ENCODE measurements around the gene PTPRN.
"Not testable (repeated sequence)": the region's sequence is repeated elsewhere in the genome, so short reads cannot be mapped to it uniquely, and the experiment has no call there.

PTPRN gene

DNA sequence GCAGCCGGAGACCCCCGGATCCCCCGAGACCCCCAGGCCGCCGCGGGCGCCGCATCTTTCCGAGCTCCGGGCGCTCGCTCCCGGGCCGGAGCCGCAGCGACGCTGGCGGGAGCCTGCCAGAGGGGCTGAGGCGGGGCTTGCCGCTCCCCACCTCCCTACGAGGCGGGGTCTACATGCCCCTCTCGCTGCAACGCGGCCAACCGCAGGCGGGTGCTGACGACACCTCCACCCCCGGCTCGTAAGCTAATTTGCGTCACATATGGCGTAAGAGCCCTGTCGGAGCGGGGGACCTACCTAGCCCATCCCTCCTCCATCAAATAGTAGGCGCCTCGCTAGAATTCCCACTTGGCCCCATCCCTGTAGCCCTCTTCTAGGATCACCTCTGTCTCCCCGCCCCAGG, at the start of gene PTPRN:
TSS of gene PTPRN (minus strand) at position 124 of the 400 bp plus-strand sequence. CDS start at position 55, 69 bp downstream.
- DNase-seq: peak; percentile 75

DNA sequence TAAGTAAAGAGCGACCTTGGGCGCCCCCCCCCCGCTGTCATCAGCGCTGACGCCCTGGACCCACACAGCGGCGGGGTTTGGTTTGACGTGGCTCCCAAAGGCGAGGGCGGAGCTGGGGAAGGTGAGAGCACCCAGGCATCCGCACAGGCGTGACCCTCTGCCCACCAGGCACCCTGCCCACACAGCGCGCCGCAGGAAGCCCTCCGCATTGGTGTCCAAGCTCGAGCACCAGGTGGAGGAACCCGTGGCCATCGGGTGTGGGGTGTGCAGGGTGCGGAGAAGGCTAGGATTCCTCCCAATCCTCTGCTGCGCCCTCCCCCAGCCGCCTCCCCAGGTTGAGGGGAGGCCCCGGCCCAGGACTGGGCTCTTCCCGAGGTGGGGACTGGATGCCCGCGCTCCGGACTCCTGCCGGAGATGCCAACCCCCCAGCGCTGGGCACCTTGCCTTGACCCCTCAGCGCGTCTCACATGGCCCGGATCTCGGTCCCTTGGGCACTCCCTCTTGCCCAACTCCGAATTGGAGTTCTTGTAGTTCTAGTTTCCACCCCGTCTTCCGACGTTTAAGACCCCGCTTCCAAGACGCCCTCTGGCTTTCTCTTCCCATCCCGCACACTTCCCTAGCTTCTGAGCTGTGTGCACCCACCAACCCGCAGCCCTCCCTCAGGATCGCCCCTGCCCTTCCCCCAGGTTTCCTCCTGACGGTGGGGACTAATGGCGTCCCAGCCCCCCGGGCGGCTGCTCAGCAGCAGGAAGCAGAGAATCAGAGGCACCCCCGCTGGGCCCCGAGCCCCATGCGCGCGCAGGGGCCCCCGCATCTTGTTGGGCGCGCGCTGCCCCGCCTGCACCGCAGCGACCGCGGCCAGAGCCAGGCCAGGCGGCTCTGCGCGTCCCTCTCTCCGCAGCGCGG, 49.2 kb upstream of the PTPRN start:
- no peak for DNase-seq

DNA sequence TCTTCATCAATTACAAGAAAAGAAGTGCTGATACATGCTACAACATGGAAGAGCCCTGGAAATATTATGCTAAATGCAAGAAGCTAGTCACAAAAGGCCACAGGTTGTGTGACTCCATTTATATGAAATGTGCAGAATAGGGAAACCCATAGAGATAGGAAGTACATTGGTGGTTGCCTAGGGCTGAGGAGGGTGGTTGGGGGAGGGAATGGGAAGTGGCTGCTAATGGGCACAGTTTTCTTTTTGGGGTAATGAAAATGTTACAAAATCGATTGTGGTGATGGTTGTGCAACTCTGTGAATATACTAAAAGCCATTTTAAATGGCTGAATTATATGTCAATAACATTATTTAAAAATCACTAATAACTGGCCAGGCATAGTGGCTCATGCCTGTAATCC, 47.6 kb upstream of the PTPRN start:
- no peak for DNase-seq

DNA sequence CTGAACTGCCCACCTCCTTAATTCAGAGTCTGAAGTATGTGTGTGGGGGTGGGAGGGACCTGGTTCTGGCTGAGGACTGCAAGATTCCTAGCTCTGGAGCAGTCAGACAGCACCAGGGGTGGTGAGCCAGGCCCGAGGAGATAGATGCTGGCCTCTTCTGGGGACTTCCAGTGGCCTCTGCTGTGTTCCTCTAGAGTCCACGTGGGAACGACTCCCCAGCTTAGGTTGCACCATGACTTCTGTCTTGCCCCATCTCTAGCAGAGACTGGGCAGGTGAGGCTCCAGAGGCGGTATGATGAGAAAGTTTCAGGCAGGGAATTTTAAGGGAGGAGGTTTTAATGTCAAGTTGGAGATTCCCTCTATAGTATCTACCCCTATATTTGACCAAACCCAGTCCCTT, 45.4 kb upstream of the PTPRN start:
- no peak for DNase-seq

DNA sequence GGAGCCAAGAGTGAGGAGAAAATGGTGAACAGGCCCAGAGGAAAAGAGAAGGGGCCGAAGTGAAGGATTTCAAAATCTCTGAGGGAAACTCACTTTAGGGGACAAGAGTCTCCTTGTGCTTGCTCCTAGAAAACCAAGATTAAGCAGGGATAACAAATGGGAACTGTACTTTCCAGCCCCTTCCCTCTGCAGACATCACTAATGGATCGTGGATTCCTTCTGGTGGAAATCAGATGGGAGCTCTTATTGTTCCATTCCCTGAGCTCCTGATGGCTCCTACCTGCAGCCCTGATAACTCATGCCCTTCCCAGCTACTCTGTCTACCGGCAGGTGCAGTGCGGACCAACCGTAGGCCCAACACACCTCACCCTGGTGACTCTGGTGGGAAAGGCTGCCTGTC, 43.9 kb upstream of the PTPRN start:
- no peak for DNase-seq

DNA sequence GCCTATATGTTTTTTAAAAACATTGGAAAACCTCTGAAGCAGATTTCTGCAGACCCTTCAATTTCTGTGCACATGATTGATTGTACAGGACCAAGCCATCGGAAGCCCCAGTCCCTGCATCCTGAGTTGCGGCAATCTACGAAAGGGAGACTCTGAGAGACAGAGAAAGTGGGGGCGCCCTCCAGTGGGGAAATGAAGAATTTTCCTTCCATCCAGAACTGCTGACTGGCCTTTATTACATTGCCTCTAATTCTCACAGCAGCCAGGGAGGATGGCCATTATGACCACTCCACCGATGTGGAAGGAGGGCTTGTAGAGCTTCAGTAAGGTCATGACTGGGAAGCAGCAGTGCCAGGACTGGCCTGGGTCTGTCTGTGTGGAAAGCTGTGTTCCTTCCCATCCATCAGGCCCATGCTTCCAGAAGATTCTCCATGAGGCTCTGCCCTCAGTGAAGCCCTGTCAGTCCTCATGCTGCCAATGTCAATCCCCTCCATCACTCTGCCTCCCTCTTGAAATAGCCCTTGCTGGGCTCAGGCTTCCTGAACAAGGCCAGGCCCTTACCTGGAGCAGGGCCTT, 43.3 kb upstream of the PTPRN start:
- DNase-seq: peak; percentile 23

DNA sequence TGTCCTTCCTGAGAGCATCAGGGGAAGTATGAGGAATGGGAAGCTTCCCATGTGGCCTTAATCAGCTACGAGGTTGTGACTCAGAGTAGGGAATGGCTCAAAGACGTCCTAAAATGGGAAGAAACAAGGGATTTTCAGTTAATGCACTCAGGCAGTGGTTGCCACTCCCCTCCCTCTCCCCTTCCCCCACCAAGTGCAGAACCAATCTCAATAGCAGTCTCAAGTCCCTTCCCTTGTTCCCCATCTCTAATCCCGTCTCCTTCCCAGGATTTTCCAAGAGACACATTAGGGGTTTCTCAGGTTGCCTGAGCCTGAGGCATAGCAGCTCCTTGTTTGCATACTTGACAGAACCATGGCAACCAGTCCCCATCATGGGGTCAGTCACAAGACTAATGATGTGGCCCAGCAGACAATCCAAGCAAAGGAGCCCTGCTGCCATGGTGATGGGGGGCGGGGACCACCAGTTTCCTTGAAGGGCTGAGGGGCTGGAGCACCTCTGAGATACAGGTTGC, 41.6 kb upstream of the PTPRN start:
- DNase-seq: no peak

DNA sequence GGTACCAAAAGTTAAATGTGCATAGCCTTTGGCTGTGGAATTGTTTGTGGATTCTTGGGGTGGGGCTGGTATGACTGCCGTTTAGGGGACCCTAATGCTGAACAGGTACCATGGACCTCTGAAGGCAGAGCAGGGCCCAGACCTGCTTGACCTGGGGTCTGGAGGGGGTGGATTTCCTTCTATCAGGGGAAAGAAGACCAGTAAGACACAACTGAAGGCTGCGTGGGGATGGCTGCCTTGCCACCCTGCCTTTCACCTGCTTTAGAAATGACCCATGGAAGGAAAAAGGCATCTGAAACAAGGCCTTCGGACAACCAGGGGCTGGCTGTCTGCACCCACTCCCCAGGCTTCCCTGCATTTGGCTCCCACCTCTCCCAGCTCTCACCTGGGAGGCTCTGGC, 41.0 kb upstream of the PTPRN start:
- no peak for DNase-seq

DNA sequence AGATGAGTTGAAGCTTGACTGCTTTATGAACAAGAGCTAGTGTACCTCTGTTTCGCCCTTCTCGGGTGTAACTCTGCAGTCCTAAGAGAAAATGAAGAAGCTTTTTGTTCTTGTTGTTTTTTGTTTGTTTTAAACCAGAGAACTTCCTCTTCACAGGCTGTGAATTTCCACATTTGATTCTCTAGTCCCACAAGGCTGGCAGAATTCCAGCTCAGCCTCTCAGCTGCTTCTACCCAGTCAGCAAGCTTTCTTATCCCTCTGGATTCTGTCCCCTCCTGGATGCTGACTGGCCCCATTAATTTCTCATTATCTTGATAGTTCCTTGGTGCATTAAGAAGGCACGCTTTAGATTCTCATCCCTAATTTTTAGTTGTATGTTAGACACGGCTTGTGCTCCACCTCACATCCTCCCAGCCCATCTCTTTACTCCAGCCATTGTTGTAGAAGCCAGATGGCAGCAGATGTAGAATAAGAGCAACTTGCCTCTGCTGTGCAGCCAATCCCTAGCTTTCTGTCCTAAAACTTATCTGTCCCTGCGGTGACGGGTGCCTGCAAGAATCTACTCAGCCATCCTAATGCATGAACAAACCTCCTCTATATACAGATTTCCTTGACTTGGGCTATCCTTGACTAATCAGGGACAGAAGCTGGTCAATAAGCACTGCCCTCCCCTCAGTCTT, 35.7 kb upstream of the PTPRN start:
- DNase-seq: peak; percentile 31

DNA sequence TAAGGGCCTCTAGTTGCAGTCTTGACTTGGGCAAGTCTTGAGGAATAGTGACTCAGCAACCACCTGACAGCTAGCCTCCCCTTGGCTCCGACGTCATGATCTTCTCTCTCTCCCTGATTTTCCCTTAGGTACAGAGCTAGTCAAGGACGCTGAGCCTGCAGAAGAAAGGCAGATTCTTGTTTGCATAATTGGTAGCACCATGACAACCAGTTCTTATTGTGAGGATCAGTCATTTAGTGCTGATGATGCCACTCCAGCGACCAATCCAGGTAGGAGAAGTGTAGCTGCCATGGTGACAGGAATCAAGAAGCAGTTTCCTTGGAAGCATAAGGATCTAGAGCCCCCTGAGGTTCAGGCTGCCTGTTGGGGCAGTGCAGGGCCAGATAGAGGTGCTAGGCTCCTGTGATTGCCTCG, 26.2 kb upstream of the PTPRN start:
- no peak for DNase-seq

DNA sequence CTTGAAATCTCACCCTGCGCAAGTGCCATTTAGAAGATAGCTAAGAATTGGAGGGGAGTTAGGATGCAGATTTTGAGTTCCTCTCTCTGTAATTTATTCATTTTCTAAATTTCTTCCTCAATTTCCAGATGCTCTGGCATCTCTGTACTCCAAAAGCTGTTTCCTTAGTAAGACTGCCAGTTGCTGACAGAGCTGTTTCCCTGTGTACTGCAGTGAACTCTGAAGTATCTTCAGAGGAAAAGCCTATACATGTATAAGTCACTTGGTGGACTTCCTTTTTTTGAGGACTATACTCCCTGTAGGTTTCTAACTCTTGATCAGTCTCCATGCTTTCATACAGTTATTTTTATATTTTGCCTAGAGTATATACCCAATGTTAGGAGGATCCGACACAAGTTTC, 24.9 kb upstream of the PTPRN start:
- no peak for DNase-seq

DNA sequence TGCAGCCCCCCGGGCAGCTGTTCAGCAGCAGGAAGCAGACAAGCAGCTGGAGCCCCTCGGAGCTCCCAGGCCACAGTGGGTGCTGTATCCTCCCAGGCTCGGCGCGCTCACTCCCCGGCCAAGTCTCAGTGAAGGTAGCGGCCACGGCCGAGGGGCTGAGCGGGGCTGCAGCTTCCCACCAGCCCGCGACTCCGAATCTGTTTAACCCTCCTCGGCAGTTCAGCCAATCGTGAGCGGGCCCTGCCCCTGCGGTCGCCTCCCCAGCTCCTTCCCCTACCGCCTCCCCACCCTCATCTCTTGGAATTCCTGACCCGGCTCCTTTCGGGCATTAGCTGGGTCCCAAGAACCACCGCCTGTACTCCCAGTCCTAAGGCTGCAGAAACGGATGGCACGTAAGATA, 23.3 kb upstream of the PTPRN start, which contains the start of gene RESP18:
TSS of gene RESP18 (minus strand) at position 203 of the 400 bp plus-strand sequence.
- no peak for DNase-seq

DNA sequence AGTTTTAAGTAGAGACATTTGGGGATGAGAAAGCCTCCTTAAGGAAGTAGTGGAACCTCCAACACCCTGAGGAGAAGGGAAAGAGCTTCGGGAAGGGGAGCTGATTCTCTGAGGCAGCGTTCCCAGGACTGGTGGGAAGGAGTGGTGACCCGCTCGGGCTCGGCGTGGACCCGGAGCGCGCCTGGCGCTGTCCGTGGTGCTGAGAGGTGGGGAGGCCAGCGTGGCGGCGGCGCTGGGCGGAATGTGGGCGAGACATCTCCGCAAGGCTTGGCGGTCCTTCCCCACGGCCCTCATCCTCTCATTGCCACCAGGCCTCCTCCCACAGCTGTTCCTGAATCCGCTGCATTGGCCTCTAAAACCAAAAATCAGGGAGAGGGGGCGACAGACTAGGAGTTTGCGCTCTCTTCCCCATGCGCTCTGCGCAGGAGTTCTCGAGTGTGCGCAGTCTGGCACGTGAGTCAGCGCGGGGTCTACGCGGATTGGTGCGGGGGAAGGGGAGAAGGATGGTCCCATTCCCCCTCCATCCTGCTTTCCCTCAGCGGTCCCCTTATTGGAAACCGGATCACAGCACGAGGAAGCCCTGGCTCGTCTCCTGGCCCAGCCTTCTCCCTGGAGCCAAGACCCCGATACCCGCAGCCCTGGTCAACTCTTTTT, 22.5 kb upstream of the PTPRN start:
- no peak for DNase-seq

DNA sequence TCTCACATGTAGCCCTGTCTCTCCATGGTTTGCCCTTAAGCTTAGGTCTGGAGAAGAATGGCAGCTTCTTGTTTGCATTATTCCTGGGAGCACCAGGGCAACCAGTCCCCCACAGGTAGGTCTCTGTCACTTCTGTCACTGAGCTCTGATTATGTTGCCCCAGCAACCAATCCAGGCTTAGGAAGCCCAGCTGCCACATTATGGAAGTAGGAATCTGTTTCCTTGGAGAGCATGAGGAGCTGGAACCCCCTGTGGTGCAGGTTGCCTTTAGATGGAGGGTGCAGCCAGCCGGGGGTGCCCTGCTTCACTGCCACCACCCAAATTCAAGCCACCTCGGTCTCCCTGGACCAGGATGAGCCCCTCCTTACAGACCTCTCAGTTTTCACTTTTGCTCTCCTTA, 18.5 kb upstream of the PTPRN start:
- DNase-seq: no peak

DNA sequence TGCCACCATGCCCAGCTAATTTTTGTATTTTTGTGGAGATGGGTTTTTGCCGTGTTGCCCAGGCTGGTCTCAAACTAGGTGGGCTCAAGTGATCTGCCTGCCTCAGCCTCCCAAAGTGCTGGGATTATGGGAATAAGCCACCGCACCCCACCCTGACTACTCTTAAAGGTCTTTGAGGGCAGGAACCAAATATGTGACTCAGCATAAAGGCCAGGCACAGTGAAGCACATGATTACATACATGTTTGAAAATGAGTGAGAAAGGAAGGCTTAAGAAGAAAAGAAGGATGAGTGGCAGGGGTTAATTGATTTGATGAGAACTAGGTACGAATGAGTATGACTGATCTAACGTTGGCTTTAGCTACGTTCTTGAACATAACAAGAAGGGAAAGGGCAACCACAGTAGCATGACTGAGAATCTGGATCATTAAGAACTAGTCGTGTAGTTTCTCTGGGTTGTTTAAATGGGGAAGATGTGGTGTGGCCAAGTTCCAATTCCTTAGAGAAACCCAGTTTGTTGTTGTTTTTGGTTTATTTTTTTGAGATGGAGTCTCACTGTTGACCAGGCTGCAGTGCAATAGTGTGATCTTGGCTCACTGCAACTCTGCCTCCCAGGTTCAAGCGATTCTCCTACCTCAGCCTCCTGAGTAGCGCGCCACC, 16.6 kb upstream of the PTPRN start:
- DNase-seq: no peak

DNA sequence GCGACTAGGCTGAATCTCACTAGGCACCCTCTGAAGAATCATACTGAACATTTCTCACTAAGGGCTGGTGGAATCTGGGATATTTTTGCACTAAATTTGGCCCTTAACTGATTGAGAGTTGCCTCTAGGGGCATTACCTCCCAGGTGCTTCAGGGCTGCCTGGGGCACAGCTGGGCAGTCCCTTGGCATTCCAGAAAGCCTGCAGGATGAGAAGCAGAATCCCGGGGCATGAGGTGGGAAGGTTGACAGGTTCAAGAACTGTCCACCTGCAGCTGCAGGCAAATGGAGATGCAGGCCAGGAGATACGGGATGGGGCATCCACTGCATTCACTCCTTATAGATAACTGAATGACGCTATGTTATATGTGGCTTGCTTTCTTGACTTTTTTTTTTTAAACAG, 15.9 kb upstream of the PTPRN start:
- DNase-seq: no peak

DNA sequence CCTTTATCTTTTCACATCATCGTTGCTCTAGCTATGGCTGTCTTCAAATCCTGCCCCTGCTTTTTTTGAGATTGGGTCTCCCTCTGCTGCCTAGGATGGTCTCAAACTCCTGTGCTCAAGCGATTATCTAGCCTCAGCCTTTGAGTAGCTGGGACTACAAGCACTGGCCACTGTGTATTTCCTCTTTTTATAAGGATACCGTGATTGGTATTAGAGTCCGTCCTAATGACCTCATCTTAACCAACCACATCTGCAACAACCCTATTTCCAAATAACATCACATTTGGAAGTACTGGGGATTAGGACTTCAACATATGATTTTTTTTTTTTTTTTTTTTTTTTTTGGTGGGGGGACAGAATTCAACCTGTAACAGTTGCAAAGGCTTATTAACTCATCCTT, 14.2 kb upstream of the PTPRN start:
- no peak for DNase-seq

DNA sequence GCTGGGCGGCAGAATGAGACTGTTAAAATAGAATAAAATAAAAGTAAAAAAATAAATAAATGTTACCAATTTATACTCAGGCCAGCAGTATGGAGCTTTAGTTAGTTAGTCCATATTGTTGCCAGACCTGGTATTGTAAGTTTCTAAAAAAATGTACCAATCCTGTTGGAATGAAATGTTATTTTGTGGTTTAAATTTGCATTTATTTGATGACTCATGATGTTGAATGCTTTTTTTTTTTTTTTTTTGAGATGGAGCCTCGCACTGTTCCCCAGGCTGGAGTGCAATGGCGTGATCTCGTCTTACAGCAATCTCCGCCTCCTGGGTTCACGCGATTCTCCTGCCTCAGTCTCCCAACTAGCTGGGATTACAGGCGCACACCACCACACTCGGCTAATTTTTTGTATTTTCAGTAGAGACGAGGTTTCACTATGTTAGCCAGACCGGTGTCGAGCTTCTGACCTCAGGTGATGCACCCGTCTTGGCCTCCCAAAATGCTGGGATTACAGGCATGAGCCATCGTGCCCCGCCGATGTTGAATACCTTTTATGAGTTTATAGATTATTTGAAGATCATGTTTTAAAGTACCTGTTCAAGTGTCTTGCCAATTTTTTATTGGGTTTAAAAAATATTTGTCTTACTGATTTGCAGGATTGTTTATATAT, 5.7 kb upstream of the PTPRN start:
- DNase-seq: no peak

DNA sequence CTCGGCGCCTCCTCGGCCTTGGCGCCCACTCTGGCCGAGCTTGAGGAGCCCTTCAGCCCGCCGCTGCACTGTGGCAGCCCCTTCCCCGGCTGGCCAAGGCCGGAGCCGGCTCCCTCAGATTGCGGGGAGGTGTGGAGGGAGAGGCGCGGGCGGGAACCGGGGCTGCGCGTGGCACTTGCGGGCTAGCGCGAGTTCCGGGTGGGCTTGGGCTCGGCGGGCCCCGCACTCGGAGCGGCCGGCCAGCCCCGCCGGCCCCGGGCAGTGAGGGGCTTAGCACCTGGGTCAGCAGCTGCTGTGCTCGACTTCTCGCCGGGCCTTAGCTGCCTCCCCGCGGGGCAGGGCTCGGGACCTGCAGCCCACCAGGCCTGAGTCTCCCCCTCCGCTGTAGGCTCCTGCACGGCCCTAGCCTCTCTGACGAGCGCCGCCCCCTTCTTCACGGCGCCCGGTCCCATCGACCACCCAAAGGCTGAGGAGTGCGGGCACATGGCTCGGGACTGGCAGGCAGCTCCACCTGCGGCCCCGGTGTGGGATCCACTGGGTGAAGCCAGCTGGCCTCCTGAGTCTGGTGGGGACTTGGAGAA, 3.6 kb upstream of the PTPRN start:
- not testable (repeated sequence) for DNase-seq

DNA sequence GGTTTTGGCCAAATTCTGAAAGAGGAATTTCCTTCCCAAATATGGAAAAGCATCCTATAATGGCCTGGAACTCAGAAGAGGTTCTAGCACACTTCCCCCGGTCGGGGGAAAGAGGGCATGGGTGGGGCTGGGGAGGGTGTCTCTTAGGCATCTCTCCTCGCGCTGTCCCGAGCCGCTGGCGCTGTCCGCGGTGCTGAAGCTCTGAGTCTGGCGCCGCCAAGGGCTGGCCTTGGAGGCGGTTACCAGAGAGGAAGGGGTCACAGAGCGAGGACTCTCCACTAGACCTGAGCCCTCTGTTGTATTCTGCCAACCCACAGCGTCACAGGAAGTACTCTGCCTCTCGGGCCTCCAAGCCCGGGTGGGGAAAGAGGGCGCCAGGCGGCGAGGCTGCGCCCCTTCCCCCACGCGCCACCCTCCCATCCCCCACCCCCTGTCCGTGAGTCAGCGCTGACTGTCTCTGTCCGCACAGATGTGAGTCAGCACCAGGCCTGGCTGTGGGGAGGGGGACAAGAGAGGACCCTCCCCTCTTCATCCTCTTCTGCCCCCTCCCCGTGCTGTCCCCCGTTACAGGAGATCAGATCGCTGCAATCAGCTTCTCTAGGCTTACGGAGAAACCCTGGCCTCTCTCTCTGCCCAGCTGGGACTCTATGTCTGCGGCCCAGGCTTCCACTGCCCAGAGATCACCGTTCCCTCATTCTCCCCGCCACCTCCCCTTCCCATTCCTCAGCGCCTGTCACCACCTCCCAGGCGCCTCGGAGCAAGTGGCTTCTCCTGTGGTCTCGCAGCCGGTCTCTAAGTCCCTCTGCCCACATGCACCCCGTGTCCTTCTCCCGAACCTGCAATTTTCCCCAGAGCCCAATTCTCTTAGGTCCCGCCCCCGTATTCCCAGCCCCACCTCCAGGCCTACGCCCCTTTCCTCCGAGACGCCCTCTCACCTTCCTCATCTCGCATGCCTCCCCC, 779 bp downstream of the PTPRN start:
- no peak for DNase-seq
